ENCODE data around the gene STK33.

STK33 gene

DNA sequence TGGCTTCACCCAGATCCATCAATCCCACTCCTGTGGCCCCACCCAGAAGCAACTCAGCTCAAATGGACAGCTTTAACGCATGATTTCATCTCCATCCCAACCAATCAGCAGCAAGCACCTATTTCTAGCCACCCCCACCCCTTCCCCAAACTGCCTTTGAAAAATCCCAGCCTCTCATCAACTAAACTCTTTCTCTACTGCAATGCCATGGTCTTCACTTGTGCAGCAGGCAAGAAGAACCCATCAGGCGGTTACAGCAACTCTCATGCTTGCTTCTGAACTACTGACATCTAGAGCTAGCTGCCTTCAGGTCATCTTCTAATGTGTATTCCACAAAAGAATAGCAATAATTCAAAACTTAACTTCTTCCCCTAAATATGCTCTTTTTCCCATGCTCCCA lies 42.1 kb upstream of the STK33 start:
- CTCF ChIA-PET = interaction anchor here (0.8 to 1.1 kb wide), 2 partner anchors 12 to 20 kb away, joined by 3 read pairs; no protein-coding TSS in a partner anchor
- no peak for DNase-seq (ENCODE audit: extremely low spot score)
- POLR2A ChIA-PET = no interaction called here
- TF ChIP-seq, protein P1, sequence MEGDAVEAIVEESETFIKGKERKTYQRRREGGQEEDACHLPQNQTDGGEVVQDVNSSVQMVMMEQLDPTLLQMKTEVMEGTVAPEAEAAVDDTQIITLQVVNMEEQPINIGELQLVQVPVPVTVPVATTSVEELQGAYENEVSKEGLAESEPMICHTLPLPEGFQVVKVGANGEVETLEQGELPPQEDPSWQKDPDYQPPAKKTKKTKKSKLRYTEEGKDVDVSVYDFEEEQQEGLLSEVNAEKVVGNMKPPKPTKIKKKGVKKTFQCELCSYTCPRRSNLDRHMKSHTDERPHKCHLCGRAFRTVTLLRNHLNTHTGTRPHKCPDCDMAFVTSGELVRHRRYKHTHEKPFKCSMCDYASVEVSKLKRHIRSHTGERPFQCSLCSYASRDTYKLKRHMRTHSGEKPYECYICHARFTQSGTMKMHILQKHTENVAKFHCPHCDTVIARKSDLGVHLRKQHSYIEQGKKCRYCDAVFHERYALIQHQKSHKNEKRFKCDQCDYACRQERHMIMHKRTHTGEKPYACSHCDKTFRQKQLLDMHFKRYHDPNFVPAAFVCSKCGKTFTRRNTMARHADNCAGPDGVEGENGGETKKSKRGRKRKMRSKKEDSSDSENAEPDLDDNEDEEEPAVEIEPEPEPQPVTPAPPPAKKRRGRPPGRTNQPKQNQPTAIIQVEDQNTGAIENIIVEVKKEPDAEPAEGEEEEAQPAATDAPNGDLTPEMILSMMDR (IDR thresholded peaks at IDR 0.05; ENCODE audit: control extremely low read depth, extremely low read depth, low read depth, missing control alignments) = no peak

DNA sequence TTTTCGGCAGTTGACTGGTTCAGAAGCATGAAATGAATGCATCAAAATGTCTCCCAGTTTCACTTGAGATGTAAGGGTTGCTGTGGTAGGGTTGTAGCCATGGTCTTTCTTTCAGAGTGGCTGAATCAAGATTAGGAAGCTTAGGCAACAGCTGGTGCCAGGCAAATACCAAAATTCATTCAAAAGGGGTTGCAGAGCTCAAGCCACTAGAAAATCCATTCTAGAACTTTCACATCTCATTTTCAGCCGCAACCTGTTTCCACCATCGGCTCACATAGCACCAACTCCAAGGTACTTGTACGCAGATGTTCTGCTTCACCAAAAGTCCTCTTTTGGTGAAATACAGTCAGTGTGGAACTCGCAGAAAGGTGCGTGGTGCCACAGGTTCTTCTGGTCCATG lies 40.5 kb upstream of the STK33 start:
- no peak for DNase-seq (ENCODE audit: extremely low spot score)
- ChIA-PET POLR2A (no interaction called here), CTCF (interaction anchor here (1.5 kb wide), 1 partner anchor 11 kb away, joined by 4 read pairs; no protein-coding TSS in a partner anchor)
- TF ChIP-seq, protein P1 (IDR thresholded peaks at IDR 0.05; ENCODE audit: control extremely low read depth, extremely low read depth, low read depth, missing control alignments) = no peak

DNA sequence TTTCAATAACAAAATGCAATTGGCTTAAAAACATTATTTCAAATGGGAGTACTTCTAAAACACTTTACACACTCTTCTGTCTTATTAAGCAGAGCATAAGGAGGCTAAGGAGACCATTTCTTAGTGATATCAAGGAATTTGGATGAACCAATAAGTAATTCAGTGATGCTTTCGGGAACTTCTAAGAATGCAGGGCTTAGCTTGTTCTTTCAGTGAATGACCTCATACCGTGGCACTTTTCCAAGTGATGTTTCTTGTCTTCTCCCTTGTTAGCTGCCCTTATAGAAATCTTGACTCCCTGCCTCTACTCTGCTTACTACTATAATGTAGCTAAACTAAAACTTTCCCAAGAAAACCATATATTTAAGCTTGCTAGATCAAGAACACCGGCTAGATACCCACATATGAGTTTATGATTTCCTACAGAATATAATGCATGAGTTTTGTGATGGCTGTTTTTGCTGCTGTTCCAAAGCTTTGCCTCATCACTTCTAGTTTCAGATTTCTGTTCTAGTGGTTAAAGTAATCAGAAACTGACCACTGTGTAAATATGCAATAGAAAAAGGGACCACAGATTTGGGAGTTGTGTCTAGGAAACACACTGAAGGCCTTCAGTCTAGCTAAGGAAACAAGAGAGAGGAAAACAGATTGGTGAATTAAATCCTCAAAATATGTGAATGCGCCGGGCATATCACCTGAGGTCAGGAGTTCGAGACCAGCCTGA lies 37.5 kb upstream of the STK33 start:
- ChIA-PET CTCF (interaction anchor here (1.0 kb wide), 1 partner anchor 8 kb away, joined by 3 read pairs; no protein-coding TSS in a partner anchor), POLR2A (no interaction called here)
- TF ChIP-seq, protein P1 (IDR thresholded peaks at IDR 0.05; ENCODE audit: control extremely low read depth, extremely low read depth, low read depth, missing control alignments) = no peak
- DNase-seq (ENCODE audit: extremely low spot score) = no peak

DNA sequence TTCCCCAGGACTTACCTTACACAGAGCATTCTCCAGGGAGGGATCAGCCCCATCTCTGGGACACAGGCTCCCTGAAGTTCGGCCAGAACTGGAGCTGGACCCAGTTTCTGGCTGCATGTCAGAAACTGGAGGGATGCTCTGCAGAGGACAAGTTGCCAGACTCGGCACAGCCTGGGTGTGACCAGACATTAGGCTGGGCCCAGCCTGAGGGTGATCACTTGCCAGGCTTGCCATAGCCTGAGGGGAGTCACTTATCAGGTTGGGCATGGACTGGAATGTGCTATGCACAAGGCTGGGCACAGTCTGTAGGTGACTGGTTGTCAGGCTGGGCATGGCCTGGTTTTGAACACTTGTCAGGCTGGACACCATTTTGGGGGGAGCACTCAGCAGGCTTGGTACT lies 30.7 kb upstream of the STK33 start:
- TF ChIP-seq, protein P1 (IDR thresholded peaks at IDR 0.05; ENCODE audit: control extremely low read depth, extremely low read depth, low read depth, missing control alignments) = no peak
- no peak for DNase-seq (ENCODE audit: extremely low spot score)
- CTCF ChIA-PET = no interaction called here
- POLR2A ChIA-PET = no interaction called here

DNA sequence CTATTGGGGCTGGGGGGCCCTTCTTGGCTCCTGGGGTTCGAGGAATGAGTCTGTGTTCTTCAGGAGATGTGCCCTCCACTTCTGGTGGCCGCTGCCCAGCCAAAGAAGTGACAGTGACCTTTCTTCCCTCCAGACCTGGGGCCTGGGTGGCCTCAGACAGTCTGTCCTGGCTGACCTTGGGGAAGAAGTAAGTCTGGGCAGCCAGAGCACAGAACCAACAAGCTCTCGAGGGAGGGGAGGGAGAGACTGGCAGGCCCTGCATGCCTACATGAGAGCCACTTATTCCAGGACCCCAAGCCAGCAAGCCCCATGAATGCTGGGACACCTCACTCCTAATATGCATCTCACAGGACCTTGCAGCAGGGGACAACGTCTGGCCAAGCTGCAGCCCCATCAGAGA lies 27.1 kb upstream of the STK33 start:
- CTCF ChIA-PET = no interaction called here
- POLR2A ChIA-PET = no interaction called here

DNA sequence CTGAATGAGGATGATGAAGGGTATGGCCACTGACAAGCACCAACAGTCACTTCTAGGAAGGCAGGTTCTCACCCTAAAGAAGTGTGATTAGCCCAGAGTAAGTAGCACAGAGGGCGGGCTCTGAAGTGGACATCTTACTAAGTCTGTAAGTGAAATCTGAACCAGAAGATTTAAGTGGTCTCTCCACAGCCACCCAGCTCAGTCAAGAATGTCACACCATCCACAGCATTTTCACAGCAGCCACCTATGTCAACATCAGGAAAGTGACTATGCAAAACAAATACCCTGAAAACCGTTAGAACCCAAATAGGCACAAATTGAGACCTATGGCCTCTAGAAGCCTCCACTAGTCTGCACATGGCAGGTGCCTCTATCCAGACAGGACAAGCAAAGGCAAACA lies 23.0 kb upstream of the STK33 start:
- POLR2A ChIA-PET = no interaction called here
- no peak for DNase-seq (ENCODE audit: extremely low spot score)
- CTCF ChIA-PET = interaction anchor here (1.5 kb wide), 1 partner anchor 11 kb away, joined by 4 read pairs; no protein-coding TSS in a partner anchor
- TF ChIP-seq, protein P1 (IDR thresholded peaks at IDR 0.05; ENCODE audit: control extremely low read depth, extremely low read depth, low read depth, missing control alignments) = no peak

More for the DNA sequence above, 27.1 kb upstream of the STK33 start:
- DNase-seq (ENCODE audit: extremely low spot score) = no peak
- TF ChIP-seq, protein P1 (IDR thresholded peaks at IDR 0.05; ENCODE audit: control extremely low read depth, extremely low read depth, low read depth, missing control alignments) = no peak
